Ramos (cell line): ENCODE measurements around the gene MEGF6.

ENCODE experiments used
- in situ Hi-C: fragments of 300-500 bp; cut with MboI; formaldehyde crosslinking; loops from one replicate; pipeline ENCODE4 v1.14.3; 2022; ENCODE audit warnings: low sequenced_read_pairs; ENCODE audit not compliant: unreplicated experiment

Gene MEGF6

DNA sequence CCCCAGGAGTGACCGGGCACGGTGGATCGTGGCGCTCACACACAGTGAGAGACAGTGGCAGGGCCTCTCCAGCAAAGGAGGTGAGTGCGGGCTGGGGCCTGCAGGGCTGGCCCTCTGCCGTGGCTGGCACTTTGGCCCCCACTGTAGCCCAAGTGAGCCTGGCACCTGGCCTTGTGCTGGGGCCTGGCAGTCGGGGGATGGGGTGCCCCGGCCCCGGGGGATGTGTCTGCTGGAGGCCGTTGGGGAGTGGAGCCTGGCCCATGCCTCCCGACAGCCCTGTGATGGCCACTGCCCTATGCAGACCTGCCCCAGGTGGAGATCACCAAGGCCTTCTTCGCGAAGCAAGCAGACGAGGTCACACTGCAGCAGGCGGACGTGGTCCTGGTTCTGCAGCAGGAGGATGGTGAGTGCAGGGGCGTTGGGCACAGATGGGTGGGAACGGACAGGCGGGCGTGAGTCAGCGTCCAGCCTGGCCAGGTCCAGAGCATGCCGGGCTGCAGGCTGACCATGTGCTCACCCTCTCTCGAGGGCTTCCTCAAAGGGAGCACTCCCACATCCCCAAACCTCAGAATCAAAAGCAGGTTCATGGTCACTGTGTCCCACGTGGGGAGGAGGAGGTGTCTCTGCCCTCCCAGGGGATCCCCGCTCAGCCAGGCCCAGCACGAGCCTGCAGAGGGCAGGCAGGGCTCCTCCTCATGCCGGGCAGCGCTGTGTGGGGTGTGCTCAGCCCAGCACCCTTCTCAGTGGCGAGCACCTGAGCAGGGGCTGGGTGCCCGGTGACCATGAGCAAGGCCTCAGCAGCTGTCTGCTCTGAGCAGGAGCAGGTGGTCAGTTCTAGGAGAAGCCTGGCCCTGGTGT lies 131.6 kb downstream of the MEGF6 start:
- in situ Hi-C loops: no loop called here

DNA sequence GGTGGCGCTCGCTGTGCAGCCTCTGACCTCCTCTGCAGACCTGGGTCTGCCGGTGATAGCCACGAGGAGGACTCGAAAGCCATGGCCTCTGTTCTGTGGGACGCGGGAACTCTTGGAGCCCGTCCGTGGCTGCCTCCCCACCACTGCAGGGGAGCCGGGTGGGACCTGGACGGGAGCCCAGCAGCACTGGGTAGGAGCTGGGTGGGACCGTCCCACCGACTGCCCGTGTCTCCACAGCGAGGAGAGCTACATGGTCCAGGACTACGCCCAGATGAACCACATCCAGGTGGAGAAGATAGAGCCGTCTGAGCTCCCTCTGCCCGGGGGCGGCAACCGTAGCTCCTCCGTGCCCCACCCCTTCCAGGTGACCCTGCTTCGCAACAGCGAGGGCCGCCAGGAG lies 133.1 kb downstream of the MEGF6 start:
- in situ Hi-C loops: no loop called here

DNA sequence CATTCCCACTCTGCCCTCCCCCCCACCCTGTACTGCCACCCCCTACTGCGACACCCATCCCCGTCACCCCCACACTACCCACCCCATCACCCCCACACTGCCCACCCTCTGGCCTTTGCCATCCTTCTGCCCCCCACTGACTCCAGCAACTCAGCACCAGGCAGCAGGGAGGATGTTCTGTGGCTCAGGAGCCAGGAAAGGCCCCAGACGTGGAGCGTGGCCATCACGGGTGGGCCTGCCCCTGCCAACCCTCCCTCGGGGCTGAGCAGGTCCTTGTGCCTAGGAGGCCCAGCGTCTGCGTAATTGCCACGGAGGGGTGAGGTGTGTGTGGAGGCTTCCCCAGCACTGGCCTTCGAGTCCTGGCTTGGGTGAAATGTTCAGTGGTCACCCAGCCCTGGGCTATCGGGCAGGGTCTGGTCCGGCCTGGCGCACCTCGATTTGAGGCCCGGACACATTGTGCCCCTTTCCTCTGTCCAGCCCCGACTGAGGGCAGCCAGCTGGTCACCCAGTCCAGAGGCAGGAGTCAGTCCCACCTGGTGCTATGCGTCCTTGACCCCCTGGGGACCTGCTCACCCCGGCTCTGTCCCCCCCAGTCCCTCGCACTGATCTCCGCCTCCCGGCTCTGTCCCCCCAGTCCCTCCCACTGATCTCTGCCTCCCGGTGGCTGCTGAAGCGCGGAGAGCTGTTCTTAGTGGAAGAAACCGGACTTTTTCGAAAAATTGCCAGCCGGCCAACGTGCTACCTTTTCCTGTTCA lies 133.9 kb downstream of the MEGF6 start:
- in situ Hi-C loops: no loop called here

DNA sequence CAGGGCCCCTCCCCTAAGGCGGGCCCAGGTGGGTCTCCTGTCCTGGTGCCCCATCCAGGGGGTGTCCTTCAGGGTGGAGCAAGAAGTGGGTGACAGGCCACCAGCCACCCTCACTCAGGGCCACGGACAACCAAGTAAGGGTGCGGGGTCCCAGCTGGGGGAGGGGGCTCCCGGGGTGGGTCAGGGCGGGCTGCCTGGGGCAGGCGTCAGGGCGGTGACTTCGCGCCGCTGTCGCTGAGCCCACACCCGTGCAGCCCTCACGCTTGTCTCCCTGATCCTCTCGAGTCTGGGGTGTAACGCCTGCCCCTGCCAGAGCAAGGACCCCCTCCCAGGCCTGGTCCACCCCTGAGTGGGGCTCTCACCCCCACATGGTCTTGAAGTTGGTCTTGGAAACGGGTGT lies 134.6 kb downstream of the MEGF6 start:
- in situ Hi-C loops: no loop called here

DNA sequence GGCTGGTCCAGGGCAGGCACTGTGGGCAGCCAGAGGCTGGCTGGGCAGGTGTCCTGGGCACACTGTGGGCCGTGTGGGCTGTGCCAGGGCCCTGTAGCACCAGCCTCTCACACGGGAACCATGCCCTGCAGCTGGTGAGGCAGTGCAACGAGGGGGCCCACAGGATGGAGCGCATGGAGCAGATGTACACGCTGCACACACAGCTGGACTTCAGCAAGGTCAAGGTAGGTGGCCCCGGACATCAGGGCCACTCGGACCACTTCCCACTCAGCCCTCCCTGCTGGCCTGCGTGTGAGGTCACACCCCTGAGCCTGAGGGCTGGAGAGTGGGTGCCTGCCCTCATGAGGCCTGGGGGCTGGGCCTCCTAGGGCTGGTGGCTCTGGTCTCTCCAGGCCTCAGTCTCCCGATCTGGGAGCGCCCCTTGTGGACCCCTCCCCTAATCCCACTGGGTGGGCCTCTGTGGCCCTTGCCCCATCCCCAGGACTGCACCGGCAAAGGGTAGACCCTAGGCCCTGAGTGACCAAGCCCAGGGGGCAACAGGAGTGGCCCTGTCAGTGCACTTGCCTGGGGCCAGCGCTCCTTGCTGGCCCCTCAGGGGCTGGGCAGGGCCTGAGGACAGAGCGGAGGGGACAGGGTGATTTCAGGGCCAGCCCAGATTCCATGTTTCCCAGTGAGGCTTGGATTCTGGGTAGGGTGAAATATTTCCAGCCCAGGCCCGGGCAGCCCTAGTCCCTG lies 135.3 kb downstream of the MEGF6 start:
- in situ Hi-C loops: no loop called here

DNA sequence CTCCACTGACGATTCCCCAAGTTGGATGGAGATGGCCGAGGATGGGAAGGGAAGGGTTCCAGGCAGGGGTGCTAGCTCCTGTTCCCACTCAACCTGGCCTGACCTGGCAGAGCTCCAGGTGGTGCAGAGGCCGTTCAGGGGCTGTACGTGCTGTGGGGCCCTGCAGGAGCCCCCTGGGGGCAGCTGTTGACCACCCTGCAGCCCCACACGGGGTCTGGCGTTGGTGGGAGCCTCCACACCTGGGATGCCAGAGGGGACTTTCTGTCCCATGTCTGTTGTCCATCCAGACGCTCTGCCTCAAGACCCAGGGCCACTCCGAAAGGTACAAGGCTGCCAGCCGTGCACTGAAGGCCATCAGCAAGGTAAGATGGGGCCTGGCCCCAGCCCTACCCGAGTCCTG lies 136.9 kb downstream of the MEGF6 start:
- in situ Hi-C loops: no loop called here

DNA sequence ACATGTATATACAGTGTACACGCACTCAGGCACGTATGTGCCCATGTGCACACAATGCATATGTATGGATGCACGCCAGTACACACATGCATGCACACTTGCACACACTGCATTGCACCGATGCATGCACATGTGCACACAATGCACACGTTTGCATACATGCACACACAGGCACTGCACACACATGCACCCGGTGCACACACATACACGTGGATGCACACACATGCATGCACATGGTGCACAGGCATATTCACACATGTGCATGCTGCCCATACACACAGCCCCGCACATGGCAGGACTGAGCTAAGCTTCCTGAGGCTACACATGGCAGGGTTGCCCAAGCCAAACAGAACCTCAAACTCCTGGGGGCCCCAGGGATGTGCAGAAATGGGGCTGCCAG lies 137.3 kb downstream of the MEGF6 start:
- in situ Hi-C loops: no loop called here

DNA sequence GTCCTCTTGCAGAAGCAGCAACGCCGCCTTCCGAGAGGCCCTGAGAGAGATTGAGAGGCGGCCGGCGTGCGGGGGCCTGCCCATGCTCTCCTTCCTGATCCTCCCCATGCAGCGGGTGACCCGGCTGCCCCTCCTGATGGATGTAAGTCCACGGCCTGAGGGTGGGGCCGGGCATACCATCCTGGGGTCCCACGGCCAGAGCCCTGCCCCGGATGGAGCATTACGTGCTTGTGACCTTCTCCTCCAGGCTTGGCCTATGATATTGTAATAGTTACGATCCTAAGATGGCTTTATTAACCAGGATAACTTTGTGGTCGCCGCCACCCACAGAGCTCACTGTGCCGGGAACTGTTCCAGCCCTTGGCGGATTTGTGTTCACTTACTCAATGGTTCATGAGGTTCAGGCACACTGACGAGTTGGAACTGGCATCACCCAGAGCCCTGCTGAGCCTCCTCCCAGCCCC lies 137.9 kb downstream of the MEGF6 start:
- in situ Hi-C loops: no loop called here

DNA sequence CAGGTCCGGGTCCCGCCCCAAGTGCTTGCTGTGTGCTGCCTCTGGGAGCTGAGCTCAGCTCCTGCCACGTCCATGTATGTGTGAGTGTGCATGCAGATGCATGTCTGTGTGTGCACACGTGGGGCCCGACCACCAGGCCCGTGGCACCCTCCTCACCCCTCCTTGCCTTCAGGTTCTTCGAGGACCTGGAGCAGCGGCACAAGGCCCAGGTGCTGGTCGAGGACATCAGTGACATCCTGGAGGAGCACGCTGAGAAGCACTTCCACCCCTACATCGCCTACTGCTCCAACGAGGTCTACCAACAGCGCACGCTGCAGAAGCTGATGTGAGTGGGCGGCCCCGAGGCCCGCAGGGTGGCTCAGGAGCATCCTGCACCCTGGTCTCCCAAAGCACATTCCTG lies 138.4 kb downstream of the MEGF6 start:
- in situ Hi-C loops: no loop called here

DNA sequence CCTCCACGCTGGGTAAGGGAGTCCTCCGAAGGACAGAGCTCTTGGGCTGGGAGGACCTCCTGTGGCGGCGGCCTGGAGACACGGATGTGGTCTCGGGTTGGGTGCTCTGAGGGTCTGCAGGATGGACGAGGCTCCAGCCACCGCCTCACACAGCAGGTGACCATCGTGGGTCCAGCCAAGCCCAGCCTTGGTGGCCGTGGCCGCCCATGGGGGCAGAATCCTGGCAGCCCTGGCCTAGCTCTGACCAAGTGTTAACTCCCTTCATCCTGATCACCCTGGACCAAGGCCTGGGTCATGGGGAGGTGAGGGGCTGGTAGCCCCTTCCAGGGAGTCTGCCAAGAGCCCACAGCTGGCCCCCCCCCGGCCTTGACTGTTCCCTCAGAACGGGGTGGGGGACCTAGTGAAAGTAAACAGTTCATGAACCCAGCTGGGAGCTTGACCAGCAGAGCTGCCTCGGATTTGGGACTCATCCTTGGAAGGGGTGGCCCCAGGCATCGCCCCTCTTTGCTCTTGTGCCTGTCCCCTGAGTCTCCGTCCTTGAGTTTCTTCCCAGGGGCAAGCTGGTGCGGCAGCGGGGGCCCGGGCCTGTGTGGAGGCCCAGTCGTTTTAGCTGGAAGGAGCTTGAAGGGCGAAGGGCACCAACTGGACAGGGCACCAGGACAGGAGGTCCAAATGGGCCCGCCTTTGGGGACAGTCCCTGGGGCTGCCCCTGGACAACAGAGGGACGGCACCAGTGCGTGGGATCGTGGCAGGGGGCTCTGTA lies 139.0 kb downstream of the MEGF6 start:
- in situ Hi-C loops: no loop called here

DNA sequence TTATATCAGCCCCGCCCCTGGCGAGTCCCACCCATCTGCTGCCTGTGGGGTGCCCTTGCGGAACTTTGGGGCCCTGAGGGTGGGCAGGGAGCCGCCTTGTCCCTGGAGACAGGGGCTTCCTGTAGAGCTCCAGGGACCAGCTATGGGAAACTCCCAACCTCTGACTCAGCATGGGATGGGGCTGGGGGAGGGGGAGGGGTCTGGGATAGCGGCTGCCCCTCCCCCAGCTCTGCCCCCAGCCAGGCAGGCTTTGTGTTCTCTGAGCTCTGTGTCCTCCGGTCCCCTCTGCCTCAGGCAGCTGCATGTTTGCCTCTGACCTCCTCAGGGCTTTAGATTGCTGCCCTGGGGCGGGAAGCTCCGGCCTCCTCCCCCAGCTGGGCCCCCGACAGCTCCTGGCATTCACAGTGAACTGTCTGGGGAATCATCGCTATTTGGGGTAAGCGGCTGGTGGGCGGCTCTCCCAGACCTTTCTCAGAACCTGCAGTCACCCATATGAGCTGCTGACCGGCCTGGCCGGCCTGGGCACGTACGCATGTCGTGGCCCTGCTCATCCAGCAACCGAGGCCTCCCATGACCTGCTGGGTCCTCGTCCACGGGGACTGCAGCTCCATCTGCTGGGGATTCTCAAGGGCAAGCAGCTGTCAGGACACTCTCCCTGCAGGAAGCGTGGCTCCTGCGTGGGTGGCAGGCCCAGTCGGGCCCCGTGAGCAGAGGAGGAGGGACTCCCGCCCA lies 139.8 kb downstream of the MEGF6 start:
- in situ Hi-C loops: no loop called here

DNA sequence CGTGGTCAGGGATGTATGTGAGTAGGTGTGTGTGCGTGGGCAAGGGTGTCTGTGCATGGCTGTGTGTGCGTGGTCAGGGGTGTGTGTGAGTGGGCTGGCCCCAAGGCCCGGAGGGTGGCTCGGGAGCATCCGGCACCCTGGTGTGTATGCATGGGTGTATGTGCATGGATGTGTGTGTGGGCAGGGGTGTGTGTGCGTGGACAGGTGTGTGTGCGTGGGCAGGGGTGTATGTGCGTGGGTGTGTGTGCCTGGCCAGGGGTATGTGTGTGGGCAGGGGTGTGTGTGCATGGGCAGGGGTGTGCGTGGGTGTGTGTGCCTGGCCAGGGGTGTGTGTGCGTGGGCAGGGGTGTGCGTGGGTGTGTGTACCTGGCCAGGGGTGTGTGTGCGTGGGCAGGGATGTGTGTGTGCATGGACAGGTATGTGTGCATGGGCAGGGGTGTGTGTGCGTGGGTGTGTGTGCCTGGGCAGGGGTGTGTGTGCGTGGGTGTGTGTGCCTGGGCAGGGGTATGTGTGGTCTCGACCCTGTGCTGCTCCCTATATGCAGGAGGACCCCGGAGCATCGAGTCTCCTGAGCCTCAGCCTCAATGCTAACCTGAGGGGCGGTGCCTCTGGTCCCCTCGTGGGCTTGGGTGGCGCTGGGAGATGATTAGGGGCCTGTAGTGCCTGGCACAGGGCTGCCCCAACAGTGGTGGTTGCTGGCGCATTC lies 140.5 kb downstream of the MEGF6 start:
- in situ Hi-C loops: no loop called here

DNA sequence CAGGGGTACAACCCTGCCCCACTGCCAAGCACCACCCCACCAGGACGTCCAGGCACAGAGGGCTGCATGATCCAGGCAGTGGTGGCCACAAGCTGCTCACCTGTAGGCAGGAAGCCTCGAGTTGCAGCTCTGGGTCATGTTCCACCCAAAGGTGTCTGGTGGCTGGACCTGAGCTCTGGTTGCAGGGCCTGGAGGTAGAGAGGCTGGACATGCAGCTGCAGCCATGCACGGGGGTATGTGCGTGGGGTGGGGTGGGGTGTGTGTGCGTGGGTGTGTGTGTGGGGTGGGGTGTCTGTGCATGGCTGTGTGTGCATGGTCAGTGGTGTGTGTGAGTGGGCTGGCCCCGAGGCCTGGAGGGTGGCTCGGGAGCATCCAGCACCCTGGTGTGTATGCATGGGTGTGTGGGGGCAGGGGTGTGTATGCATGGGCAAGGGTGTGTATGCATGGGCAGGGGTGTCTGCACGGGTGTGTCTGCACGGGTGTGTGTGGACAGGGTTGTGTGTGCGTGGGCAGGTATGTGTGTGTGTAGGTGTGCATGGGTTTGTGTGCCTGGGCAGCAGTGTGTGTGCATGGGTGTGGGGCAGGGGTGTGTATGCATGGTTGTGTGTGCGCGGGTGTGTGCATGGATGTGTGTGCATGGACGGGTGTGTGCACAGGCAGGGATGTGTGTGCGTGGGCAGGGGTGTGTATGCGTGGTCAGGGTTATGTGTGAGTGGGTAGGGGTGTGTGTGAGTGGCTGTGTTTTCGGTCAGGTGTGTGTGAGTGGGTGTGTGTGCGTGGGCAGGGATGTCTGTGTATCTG lies 141.3 kb downstream of the MEGF6 start:
- in situ Hi-C loops: no loop called here

DNA sequence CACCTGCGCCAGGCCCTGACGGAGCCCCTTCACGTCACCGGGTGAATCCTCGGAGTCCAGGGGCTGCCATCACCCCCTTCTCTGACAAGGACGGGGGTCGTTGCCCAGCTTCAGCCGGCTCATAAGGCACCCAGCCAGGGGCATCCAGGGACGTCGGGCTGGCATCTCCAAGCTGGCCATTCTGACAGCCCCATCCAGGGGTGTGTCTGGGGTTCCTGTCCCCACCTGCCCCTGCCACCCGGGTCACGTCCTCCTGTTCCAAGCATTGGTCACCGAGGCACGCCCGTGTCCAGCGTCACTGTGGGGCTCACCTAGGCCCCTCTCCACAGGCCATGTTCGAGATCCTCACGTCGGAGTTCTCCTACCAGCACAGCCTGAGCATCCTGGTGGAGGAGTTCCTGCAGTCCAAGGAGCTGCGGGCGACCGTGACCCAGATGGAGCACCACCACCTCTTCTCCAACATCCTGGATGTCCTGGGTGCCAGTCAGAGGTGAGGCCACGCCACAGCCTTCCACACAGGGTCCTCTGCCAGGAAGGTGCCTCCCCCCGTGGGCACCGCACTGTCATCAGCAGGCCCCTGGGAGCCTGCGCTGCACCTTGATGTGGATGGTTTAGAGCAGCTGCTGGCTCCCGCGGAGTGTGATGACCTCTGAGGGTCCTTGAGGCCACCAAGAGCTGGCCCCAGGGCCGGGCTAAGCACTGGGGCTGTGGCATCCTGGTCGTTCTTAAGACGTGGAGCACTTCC lies 142.0 kb downstream of the MEGF6 start:
- in situ Hi-C loops: no loop called here

DNA sequence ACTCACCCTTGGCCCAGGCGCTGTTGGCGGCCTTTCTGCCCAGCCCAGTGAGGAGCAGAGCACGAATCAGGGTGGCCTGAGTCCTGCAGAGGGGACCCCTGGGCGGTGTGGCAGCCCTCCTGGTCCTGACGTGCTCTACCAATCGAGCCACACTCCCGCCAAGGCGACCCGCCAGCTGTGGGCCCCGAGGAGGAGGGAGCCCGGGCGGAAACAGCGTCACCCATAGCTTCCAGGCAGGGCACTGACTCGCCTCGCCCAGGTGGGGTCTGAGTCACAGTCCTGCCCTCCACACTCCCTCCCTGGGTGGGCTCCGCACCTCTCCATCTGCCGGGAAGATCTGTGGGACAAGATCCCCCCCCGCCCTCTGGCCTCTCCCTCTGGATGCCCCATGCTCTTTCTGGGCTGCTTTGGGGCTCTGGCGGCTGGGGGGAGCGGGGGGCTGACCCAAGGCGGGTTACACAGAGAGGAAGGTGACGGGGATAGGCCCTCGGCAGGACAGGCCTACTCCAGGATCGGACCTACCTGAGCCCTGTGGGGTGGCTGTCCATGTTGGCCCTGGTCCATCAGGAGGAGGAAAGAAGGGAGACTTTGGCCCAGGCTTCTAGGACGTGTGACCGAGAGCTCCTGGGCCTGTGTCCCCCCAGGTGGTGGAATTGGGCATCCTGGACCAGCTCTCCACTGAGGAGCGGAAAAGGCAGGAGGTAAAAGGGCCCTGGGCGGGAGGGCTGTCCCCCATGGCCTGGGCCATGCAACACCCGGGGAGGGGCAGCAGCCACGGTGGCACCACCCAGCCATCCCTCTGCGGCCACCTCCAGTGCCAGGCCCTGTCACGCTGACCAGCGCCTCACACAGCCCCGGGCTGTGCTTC lies 142.8 kb downstream of the MEGF6 start:
- in situ Hi-C loops: no loop called here
